GM12873 (cell line): Measurements from ENCODE around the gene DOCK2.

Source experiments
- TF ChIP-seq, protein P1 (sequence below): IDR thresholded peaks from 2 replicates; pipeline ENCODE4 v1.5.1; 2012; ENCODE audit warnings: low read depth, mild to moderate bottlenecking, moderate library complexity, low read length, control low read depth; ENCODE audit not compliant: insufficient read depth; ENCODE audit errors: missing control alignments

Gene DOCK2

DNA sequence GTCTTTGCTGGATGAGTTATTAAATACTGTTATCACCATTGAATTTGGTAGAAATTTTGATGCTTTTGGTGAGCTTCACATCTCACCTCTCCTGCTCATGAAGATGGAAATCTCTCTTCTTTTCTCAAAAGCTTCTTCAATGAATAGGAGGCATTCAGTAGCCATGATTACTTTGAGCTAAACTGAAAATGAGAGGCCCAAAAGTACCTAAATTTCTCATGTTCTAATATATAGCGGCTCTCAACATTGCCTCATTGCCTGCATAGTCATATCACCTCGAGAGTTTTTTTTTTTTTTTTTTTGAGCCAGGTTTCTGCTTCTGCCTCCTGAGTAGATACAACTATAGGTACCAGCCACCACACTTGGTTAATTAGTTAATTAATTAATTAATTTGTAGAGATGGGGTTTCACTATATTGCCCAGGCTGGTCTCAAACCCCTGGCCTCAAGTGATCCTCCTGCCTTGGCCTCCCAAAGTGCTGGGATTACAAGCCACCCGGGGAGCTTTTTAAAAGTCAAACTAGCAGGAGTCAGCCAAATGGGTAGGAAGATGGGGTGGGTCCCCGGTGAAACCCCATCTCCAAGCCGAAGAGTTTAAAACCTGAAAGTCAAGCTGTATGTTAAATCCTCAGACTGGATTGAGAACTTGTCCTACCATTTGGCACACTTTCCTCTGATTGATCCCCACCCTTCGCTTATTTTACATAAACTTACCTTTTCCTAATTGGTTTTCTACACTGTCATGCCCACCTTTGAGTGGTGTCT lies 169.0 kb downstream of the DOCK2 start:
- TF ChIP-seq, protein P1, sequence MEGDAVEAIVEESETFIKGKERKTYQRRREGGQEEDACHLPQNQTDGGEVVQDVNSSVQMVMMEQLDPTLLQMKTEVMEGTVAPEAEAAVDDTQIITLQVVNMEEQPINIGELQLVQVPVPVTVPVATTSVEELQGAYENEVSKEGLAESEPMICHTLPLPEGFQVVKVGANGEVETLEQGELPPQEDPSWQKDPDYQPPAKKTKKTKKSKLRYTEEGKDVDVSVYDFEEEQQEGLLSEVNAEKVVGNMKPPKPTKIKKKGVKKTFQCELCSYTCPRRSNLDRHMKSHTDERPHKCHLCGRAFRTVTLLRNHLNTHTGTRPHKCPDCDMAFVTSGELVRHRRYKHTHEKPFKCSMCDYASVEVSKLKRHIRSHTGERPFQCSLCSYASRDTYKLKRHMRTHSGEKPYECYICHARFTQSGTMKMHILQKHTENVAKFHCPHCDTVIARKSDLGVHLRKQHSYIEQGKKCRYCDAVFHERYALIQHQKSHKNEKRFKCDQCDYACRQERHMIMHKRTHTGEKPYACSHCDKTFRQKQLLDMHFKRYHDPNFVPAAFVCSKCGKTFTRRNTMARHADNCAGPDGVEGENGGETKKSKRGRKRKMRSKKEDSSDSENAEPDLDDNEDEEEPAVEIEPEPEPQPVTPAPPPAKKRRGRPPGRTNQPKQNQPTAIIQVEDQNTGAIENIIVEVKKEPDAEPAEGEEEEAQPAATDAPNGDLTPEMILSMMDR, result no peak

DNA sequence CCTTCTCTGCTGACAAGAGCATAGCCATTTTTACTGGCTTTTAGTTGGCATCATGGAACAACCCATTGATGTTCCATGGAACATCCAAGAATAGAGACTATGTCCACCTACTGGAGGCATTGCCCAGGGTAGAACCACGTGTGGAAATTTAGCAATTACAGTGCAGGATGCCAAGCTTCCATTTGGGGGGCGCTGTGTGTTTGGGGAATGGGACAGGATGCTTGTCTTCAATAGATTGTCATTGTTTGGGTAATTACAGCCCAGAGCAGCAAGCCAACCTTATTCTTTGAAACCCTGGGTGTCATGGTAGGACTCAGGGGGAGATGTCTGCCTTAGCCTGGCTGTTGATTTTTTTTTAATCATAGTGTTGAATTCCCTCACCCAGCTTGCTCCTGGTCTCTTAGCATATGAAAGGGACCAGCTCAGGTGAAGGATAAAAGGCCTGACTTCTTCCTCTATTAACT lies 171.1 kb downstream of the DOCK2 start:
- TF ChIP-seq, protein P1, result peak; percentile 2

DNA sequence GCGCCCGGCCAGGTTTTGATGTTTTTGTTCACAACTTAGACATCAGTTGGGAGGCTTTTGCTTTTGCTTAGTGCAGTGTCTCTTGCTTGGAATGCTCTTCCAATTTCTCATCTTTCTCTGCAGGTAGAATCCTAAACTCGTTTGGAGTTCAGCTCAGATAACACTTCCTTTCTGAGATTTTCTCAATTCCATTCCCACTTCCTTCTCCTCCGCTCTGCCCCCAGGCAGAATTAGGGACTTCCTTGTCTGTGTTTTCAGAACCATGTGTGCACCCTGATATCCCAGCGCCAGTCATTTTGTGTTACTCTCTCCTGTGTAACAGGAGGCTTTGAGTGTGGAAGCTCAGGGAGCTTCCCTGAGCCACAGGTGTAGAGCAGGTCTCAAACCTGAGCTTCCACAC lies 172.2 kb downstream of the DOCK2 start:
- TF ChIP-seq, protein P1, result no peak

DNA sequence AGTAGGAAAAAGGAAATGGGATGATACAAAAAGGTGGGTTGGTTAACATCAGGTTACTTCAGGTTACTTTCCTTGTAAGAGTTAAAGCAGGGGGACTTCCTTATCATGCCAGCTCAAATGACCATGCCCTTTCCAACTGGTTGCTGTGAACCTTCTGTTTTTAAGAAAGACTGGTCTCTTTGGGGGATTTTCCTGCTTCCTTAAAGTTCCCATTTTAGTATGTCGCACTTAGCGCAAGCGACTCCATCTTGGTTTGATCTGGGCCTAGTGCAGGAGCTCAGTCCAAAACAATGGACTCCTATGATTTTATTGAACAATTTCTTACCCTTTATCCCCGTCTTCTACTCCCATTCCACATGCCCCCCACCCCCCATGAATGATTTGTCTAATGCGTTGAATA lies 173.4 kb downstream of the DOCK2 start:
- TF ChIP-seq, protein P1, result no peak

DNA sequence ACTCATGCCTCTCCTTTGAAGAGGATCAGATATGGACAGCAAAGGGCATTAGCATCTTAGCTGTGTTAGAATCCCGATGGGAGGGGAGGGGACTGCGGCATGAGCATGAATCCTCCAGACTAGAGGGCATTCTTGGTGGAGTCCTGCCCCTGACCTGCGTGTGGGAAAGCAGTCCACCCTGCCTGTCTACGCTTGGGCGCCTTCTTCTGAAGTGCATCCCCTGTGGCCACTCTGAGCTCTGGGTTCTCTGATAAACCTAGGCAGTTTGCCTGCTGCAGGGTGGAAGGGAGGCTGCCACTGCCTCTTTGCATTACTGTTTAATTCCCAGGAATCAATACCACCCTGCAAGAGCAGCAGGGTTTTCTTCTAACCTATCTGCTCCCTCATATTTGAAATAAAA lies 173.9 kb downstream of the DOCK2 start:
- TF ChIP-seq, protein P1, result no peak

DNA sequence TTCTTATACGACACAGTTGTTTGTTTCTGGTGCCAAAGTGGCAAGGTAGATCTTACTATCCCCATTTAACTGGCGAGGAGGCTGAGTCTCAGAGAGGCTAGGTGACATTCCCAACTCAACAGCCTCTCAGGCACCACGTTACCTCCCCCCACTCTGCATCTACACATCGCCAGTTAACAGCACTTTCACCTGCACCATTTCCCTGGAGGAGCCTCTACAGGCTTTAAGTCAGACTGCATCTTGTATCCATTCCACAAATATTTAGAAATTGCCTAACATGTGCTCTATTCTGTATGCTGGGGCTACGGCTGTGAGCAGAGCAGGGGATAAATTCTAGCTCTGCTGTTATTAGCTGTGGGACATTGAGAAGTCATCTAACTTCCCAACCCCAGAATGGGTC lies 174.6 kb downstream of the DOCK2 start:
- TF ChIP-seq, protein P1, result no peak

DNA sequence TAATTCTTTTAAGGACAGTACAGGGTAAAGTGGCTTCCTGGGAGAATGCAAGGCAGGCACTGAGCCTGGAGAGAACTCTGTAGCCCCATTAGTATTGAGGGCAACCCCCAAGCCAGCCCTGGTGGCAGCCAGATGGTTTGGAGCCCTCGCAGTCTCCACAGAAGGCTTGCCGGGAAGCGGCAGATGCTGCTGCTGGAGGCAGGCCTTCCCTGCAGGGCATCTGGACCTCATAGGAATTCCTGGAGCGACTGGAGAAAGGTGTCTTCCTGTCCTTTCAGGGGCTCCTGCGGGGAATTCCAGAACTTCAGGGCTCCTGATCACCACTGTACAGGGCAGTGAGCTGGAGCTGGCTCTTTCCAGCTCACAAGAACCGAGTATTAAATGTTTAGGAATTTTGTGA lies 175.7 kb downstream of the DOCK2 start:
- TF ChIP-seq, protein P1, result no peak
